Measurements from ENCODE around the gene ACOT7.

DNA sequence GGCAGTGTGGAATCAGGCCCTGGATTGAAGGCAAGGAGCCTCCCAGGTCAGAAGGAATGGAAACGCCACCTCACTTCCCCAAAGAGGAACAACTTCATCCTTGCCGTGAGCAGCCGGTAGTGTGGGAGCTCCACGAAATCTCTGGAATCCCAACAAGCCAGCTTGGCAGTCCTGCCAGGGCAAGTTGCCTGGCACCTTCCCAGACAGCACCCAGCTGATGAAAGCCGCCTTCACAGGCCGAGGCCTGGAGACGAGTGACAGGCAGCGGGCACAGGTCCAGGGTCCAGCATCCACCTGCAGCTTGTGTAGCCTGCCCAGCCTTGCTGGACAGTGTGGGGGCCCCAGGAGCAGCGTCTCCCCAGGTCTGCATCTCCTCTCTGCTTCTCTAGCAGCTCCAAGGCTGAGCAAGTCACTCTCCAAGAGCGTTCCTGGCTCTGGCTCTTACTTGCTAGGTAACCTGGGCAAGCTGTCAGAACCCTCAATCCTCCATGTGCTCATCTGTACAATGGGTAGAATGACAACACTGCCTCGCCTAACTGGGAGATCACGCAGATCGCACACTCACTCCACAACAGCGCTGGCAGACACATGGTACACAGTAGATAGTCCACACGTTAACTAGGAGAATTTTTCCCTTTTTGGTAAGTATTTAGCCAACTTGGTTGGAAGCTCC, 43.0 kb downstream of the ACOT7 start:
- TF ChIP-seq, protein P1, sequence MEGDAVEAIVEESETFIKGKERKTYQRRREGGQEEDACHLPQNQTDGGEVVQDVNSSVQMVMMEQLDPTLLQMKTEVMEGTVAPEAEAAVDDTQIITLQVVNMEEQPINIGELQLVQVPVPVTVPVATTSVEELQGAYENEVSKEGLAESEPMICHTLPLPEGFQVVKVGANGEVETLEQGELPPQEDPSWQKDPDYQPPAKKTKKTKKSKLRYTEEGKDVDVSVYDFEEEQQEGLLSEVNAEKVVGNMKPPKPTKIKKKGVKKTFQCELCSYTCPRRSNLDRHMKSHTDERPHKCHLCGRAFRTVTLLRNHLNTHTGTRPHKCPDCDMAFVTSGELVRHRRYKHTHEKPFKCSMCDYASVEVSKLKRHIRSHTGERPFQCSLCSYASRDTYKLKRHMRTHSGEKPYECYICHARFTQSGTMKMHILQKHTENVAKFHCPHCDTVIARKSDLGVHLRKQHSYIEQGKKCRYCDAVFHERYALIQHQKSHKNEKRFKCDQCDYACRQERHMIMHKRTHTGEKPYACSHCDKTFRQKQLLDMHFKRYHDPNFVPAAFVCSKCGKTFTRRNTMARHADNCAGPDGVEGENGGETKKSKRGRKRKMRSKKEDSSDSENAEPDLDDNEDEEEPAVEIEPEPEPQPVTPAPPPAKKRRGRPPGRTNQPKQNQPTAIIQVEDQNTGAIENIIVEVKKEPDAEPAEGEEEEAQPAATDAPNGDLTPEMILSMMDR (conservative IDR thresholded peaks at IDR 0.05; ENCODE audit: low read depth in 2 of 2) = no peak
- no peak for TF ChIP-seq CREB1 (CRISPR knock-in tag; IDR thresholded peaks at IDR 0.05; ENCODE audit: low read depth)
- no peak for TF ChIP-seq EZH2 (IDR thresholded peaks at IDR 0.05; ENCODE audit: low read depth, unreplicated experiment)
- no peak for TF ChIP-seq EZH2phosphoT487 (IDR thresholded peaks at IDR 0.05; ENCODE audit: unreplicated experiment)
- TF ChIP-seq, protein P2, sequence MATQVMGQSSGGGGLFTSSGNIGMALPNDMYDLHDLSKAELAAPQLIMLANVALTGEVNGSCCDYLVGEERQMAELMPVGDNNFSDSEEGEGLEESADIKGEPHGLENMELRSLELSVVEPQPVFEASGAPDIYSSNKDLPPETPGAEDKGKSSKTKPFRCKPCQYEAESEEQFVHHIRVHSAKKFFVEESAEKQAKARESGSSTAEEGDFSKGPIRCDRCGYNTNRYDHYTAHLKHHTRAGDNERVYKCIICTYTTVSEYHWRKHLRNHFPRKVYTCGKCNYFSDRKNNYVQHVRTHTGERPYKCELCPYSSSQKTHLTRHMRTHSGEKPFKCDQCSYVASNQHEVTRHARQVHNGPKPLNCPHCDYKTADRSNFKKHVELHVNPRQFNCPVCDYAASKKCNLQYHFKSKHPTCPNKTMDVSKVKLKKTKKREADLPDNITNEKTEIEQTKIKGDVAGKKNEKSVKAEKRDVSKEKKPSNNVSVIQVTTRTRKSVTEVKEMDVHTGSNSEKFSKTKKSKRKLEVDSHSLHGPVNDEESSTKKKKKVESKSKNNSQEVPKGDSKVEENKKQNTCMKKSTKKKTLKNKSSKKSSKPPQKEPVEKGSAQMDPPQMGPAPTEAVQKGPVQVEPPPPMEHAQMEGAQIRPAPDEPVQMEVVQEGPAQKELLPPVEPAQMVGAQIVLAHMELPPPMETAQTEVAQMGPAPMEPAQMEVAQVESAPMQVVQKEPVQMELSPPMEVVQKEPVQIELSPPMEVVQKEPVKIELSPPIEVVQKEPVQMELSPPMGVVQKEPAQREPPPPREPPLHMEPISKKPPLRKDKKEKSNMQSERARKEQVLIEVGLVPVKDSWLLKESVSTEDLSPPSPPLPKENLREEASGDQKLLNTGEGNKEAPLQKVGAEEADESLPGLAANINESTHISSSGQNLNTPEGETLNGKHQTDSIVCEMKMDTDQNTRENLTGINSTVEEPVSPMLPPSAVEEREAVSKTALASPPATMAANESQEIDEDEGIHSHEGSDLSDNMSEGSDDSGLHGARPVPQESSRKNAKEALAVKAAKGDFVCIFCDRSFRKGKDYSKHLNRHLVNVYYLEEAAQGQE (IDR thresholded peaks at IDR 0.05; ENCODE audit: unreplicated experiment) = no peak
- TF ChIP-seq, protein P3, sequence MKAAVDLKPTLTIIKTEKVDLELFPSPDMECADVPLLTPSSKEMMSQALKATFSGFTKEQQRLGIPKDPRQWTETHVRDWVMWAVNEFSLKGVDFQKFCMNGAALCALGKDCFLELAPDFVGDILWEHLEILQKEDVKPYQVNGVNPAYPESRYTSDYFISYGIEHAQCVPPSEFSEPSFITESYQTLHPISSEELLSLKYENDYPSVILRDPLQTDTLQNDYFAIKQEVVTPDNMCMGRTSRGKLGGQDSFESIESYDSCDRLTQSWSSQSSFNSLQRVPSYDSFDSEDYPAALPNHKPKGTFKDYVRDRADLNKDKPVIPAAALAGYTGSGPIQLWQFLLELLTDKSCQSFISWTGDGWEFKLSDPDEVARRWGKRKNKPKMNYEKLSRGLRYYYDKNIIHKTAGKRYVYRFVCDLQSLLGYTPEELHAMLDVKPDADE (IDR thresholded peaks at IDR 0.05) = no peak
- TF ChIP-seq JUNB (IDR thresholded peaks at IDR 0.05; ENCODE audit: unreplicated experiment) = no peak

Measured in GM23338 (cell line).